HuH-7.5 (cell line): ENCODE results near the gene KCNJ16.

ENCODE experiments used
- DNase-seq: peaks from one replicate; pipeline ENCODE4 v3.0.0; 2011; ENCODE audit warnings: low spot score

KCNJ16 gene

GRCh38 chr17:70070305-70071027, 4.6 kb upstream of the KCNJ16 start:
- DNase-seq = no peak

GRCh38 chr17:70071127-70071526, 3.9 kb upstream of the KCNJ16 start:
- DNase-seq = no peak

GRCh38 chr17:70071620-70072019, 3.4 kb upstream of the KCNJ16 start:
- DNase-seq = no peak

GRCh38 chr17:70072546-70073309, 2.3 kb upstream of the KCNJ16 start:
- no peak for DNase-seq

GRCh38 chr17:70073310-70073709, 1.7 kb upstream of the KCNJ16 start:
- DNase-seq = no peak

- no peak for DNase-seq
Measured at GRCh38 chr17:70073799-70074198, 1.2 kb upstream of the KCNJ16 start.

GRCh38 chr17:70074236-70074830, 692 bp upstream of the KCNJ16 start:
- no peak for DNase-seq

GRCh38 chr17:70076189-70076588, 1.2 kb downstream of the KCNJ16 start:
- DNase-seq = no peak

- DNase-seq = no peak
Measured at GRCh38 chr17:70076831-70077230, 1.8 kb downstream of the KCNJ16 start.

GRCh38 chr17:70078549-70078948, 3.5 kb downstream of the KCNJ16 start:
- no peak for DNase-seq

- no peak for DNase-seq
Measured at GRCh38 chr17:70078994-70079531, 4.0 kb downstream of the KCNJ16 start.

GRCh38 chr17:70080541-70081347, 5.7 kb downstream of the KCNJ16 start:
- no peak for DNase-seq

GRCh38 chr17:70081885-70082284, 6.9 kb downstream of the KCNJ16 start:
- no peak for DNase-seq

- DNase-seq = no peak
Measured at GRCh38 chr17:70084476-70084875, 9.5 kb downstream of the KCNJ16 start.

- no peak for DNase-seq
Measured at GRCh38 chr17:70086516-70086915, 11.5 kb downstream of the KCNJ16 start.

- no peak for DNase-seq
Measured at GRCh38 chr17:70089513-70090148, 14.6 kb downstream of the KCNJ16 start.

- DNase-seq = no peak
Measured at GRCh38 chr17:70091005-70091568, 16.1 kb downstream of the KCNJ16 start.

GRCh38 chr17:70091696-70092095, 16.7 kb downstream of the KCNJ16 start:
- no peak for DNase-seq

- no peak for DNase-seq
Measured at GRCh38 chr17:70093163-70093562, 18.1 kb downstream of the KCNJ16 start.

GRCh38 chr17:70095455-70095854, 20.4 kb downstream of the KCNJ16 start:
- DNase-seq = no peak

- no peak for DNase-seq
Measured at GRCh38 chr17:70096861-70097260, 21.8 kb downstream of the KCNJ16 start.
